Activated T-cell treated with anti-CD3 and anti-CD28 coated beads, Interleukin-2, amount 50 U/mL, for 1 hour (primary cell): Measurements from ENCODE around the gene LIPN.

Source experiments
- DNase-seq: peaks from one replicate; pipeline ENCODE4 v3.0.0-alpha.2; 2020

LIPN gene

GRCh38 chr10:88786032-88786770 lies 26.4 kb downstream of the LIPN start:
- no peak for DNase-seq

DNA sequence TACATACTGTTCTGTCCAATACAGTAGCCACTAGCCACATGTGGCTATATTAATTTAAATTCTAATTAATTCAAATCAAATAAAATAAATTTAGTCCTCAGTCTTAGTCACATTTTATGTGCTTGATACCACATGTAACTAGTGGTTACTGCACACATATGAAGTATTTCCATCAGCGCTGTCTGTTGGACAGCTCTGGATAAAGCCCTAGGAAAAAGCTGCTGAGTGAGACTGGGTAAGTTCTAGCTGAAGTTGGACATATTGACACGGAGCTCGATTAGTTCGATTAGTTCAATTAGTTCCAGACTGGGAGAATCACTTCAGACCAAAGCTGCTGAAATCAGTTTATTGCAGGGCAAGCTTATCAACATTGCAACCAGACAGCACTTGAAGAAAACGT lies 27.6 kb downstream of the LIPN start:
- DNase-seq, result no peak

DNA sequence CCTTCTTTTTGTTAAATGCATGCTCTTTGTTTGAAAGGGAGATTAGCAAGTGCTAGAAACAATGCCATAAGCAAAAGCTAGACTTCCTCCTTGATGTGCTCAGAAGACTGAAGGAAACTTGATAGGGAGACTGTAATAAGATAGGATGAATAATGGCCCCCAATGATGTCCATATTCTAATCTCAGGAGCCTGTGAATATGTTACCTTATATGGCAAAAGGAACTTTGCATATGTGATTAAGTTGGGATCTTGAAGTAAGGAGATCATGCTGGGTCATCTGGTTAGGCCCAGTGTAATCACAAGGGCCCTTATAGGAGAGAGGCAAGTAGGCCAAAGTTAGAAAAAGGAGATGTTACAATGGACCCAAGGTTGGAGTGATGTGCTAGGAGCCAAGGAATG lies 29.1 kb downstream of the LIPN start:
- DNase-seq, result no peak

- DNase-seq, result no peak
Observed at GRCh38 chr10:88791924-88792323, 32.1 kb downstream of the LIPN start.

- DNase-seq, result no peak
Observed at GRCh38 chr10:88792661-88793060, 32.8 kb downstream of the LIPN start.

- DNase-seq, result no peak
Observed at GRCh38 chr10:88793712-88794299, 34.0 kb downstream of the LIPN start.

GRCh38 chr10:88794731-88795130 lies 34.9 kb downstream of the LIPN start:
- DNase-seq, result no peak

DNA sequence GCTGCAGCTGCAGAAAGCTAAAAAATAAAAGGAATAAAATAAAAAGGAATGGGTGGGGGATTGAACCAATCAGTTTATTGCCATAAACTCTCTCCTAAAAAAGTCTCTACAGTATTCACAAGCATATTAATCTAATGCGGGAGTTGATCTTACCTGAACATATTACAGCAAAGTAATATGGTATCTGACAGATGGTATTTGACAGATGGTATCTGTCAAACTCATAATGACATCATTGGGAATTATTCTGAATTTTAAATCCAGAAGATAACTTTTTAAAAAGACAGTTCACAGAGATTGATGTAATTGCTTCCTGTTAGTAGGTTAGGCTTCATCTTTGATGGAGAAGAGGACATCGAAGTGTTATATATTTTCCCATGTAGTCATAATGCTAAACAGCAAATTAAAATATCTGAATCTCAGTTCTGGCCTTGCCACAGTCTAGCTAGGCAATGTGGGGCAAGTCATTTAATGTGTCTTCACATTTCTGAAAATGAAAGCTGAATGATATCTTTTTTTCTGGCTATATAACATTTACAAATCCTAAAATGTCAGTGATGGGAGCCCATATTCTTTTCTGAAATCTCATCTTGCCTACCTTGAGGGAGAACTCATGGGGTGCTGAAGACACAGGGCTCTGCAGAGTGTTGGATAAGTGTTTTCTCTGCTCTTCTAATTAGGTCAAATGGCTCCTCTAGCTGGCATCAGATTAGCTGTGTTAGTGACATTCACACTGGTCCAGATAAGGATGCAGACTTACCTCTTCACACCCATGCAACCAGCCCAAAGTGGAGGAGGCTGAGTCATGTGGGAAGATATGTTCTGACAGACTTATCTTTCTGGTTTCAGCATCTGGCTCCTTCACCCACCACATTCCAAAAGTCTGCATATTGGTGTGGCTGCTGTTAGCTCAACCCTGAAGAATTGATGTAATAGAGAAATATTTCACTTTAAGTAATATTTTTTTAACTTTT lies 40.6 kb downstream of the LIPN start:
- no peak for DNase-seq

DNA sequence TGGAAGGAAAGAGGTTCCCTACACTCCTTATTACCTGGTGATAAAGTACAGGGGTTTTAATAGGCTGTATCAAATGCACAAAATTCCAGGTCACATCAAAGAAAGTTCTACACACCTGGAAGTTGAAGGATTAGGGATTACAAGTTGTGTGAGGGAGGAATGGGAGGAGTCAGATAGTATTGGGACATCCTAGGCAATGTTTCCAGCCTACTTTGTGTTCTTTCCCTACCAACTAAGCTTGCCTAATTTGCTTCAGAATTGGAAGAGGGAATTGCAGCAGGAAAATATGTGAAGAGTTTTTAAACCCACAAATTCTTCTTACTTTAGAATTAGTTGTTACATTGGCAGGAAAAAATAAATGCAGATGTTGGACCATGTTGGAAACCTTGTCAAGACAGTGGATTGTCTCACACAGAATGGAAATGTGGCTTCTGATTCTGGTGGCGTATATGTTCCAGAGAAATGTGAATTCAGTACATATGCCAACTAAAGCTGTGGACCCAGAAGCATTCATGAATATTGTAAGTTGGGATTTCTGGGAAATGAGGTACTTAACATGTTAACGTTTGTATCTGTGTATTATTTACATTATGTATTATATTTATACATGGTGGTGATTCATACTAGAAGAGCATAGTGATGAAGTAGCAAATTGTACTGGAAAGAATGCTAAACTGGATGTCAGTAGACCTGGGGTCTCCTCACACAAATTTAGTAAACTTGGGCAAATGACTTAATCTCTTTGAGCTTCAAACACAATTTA lies 42.9 kb downstream of the LIPN start, which contains the start of gene LIPM:
Gene LIPM, plus strand, starts transcription at position 208 of the 763 bp plus-strand sequence. Its CDS starts 167 bp downstream, at position 375.
- no peak for DNase-seq

DNA sequence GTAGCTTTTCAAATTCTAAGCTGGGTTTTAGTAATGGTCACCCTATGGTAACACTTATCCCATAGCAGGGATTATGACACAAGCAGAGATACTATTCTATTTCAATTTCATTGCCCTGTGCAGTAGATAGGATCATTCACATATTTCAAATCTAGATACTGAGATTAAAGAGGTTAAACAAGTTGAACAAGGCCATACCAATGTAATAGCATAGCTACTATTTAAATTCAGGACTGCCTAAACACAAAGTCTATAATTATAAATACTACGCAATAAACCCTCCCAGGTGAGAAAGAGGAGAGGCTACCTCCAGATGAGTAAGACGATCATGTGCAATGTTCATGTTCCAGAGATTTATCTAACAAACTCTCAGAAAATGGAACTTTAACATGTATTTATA lies 43.8 kb downstream of the LIPN start:
- DNase-seq, result no peak

- no peak for DNase-seq
Observed at GRCh38 chr10:88804083-88804812, 44.4 kb downstream of the LIPN start.

DNA sequence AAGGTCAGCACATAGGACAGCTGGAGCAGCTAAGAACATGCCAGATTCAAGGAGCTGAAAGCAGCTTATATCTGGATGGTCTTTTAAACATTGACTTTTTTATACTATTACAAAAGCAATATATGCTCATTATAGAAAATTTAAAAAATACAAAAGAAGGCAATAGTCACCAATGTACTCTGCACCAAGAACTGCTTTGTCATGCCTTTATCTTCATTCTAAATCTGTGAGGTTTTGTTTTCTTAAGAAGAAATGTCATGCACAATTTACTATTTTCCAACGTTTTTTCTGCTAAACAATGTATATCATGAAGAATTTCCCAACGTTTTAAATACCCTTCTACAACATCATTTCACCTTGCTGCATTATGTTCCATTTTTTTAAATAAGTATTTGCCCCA lies 45.5 kb downstream of the LIPN start:
- DNase-seq, result no peak

DNA sequence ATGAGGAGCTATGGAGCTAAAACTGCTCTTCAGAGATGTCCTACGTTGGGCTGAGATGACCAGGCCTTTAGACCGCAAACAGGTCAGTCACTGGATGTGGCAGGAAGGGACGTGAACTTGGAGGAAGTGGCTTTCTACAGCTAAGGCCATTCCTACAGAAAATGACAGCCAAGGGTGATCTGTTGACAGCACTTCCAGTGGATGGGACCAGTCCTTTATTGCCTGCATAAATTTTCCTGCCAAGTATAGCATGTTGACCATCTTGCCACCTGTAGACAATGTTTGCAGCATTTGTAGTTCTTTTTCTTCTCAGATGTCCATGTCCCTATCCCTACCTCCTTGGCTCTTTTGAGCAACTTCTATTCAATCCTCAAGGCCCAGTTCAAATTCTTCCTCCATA lies 46.1 kb downstream of the LIPN start:
- no peak for DNase-seq

DNA sequence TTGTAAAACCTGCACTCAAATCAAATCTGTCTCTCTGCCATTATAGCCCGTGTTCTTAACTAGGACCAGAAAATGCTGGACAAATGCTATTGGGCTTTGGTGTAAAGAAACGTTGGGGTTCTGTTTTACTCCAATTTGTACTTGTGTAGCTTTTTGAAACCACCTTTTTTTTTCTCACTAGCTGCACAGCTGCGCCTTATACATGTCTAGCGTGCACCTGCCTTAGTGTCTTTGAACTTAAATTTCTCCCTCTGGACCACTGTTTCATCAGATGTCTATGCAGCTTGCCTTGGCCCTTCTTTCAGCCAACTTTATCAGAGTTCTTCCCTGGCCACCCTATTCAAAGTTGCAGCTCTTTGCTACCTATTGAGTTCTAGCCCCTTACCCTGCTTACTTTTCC lies 49.8 kb downstream of the LIPN start:
- no peak for DNase-seq

- DNase-seq, result no peak
Observed at GRCh38 chr10:88810196-88810961, 50.6 kb downstream of the LIPN start.

GRCh38 chr10:88813200-88813599 lies 53.4 kb downstream of the LIPN start:
- no peak for DNase-seq

GRCh38 chr10:88819290-88819689 lies 59.5 kb downstream of the LIPN start:
- no peak for DNase-seq

- DNase-seq, result no peak
Observed at GRCh38 chr10:88820748-88821401, 61.1 kb downstream of the LIPN start.

GRCh38 chr10:88826388-88826787 lies 66.6 kb downstream of the LIPN start:
- no peak for DNase-seq

- DNase-seq, result no peak
Observed at GRCh38 chr10:88827671-88828070, 67.9 kb downstream of the LIPN start.

DNA sequence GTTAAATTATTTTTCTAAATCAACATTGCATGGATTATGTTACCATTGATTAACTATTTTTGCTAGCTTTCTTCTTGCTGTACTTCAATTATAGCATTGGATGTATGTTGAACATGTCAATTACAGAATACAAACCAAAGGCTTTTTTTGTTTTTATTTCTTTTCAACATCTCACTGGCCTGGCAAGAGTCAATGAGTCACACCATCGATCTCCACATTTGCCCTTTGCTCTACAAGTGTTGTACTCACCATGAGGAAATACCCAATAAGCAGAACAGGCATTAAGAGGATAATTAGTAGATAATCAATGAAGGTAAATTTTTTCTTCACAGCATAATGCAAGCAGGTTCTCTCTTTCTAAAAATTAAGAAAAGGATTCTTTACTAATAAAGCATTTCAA lies 68.5 kb downstream of the LIPN start:
- no peak for DNase-seq
